ENCODE data around the gene SMCO4.

DNA sequence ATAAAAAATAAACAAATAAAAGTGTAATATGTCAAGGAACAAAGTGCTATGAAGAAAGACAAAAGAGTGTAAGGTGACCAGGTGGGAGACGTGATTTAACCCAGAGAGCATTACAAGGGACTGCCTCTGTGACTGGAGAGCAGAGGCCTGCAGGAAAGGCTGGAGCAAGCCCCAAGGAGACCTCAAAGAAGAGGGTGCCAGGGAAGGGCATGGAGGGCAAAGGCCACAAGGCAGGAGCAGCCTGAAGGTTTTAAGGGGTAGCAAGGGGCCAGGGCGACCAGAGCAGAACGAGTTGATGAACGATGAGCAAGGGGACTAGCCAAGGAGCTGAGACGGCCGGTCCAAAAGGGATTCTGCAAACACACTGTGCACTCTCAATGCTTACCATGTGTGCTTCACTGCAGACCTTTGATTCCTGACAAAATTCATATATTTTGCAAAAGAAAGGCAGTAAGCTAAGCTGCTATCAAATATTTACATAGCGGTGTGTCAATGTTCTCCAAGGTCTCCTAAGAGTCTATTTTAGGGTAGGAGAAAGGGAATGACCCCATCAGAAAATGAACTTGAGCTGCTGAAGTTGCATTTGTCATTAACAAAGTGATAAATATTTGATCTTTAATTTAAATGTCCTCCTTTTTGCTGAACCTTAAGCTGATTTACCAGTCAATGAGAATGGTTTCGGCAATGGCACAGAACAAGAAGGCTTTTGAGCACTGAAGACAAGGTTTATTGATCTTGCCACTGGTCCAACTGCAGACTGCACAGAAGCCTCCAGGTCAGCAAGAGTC, 50.5 kb downstream of the SMCO4 start:
- TF ChIP-seq, protein P1, sequence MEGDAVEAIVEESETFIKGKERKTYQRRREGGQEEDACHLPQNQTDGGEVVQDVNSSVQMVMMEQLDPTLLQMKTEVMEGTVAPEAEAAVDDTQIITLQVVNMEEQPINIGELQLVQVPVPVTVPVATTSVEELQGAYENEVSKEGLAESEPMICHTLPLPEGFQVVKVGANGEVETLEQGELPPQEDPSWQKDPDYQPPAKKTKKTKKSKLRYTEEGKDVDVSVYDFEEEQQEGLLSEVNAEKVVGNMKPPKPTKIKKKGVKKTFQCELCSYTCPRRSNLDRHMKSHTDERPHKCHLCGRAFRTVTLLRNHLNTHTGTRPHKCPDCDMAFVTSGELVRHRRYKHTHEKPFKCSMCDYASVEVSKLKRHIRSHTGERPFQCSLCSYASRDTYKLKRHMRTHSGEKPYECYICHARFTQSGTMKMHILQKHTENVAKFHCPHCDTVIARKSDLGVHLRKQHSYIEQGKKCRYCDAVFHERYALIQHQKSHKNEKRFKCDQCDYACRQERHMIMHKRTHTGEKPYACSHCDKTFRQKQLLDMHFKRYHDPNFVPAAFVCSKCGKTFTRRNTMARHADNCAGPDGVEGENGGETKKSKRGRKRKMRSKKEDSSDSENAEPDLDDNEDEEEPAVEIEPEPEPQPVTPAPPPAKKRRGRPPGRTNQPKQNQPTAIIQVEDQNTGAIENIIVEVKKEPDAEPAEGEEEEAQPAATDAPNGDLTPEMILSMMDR (IDR thresholded peaks at IDR 0.05) = no peak
- TF ChIP-seq EZH2 (IDR thresholded peaks at IDR 0.05; ENCODE audit: borderline replicate concordance, insufficient read depth, low read depth, low read length, poor library complexity, severe bottlenecking) = no peak
